GM23338 (cell line): ENCODE data around the gene ARFIP1.

Experiments
- POLR2AphosphoS5 ChIP-seq: IDR thresholded peaks from 2 replicates; pipeline ENCODE4 v1.6.1; 2016; ENCODE audit warnings: antibody characterized with exemption, low read depth
- TF ChIP-seq, protein P1 (sequence below), 2 experiments: fragments of 200-600 bp in 1 of 2; sonication (generic) in 1 of 2; conservative IDR thresholded peaks; 2 replicates each; pipeline versions ENCODE4 v1.5.1 to v1.6.1; 2016 to 2017; ENCODE audit warnings: antibody characterized with exemption in 2 of 2, low read depth in 2 of 2, mild to moderate bottlenecking in 2 of 2, moderate library complexity in 1 of 2

DNA sequence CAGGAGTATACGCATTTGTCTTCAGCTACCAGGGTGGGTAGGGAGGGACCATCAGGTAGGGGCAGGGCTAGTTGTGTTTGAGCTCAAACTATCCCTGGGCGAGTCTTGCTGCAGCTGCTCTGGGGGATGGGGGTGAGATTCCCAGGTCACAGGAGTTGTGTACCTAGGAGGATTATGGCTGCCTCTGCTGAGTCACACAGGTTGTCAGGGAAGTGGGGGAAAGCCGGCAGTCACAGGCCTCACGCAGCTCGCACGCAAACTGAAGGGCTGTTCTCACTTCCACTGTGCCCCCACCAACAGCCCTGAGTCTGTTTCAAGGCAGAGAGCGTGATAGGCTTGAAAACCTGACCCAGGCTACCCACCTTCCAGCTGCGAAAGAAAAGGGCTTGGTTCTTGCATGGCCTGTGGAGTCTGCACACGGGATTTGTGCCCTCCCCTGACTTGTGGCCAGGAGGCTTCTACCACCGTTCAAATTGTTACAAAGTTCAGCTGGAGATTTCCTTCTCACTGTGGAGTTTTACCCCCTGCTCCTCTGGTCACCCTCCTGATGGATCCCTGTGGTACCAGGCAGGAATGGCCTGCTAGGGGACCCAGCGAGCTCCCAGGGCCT is 63.8 kb downstream of the ARFIP1 start:
- TF ChIP-seq POLR2AphosphoS5 = no peak
- TF ChIP-seq, protein P1, sequence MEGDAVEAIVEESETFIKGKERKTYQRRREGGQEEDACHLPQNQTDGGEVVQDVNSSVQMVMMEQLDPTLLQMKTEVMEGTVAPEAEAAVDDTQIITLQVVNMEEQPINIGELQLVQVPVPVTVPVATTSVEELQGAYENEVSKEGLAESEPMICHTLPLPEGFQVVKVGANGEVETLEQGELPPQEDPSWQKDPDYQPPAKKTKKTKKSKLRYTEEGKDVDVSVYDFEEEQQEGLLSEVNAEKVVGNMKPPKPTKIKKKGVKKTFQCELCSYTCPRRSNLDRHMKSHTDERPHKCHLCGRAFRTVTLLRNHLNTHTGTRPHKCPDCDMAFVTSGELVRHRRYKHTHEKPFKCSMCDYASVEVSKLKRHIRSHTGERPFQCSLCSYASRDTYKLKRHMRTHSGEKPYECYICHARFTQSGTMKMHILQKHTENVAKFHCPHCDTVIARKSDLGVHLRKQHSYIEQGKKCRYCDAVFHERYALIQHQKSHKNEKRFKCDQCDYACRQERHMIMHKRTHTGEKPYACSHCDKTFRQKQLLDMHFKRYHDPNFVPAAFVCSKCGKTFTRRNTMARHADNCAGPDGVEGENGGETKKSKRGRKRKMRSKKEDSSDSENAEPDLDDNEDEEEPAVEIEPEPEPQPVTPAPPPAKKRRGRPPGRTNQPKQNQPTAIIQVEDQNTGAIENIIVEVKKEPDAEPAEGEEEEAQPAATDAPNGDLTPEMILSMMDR (conservative IDR thresholded peaks at IDR 0.05; ENCODE audit: low read depth in 2 of 2) = no peak
